Activated naive CD4-positive, alpha-beta T cell (primary cell): ENCODE results near the gene ABHD12.
"Not testable (repeated sequence)": the region's sequence is repeated elsewhere in the genome, so short reads cannot be mapped to it uniquely, and the experiment has no call there.

Experiments used
- DNase-seq, 4 experiments: peaks; one replicate each; lab custom pipeline; 2025; lab: John Stamatoyannopoulos, UW

Gene ABHD12

DNA sequence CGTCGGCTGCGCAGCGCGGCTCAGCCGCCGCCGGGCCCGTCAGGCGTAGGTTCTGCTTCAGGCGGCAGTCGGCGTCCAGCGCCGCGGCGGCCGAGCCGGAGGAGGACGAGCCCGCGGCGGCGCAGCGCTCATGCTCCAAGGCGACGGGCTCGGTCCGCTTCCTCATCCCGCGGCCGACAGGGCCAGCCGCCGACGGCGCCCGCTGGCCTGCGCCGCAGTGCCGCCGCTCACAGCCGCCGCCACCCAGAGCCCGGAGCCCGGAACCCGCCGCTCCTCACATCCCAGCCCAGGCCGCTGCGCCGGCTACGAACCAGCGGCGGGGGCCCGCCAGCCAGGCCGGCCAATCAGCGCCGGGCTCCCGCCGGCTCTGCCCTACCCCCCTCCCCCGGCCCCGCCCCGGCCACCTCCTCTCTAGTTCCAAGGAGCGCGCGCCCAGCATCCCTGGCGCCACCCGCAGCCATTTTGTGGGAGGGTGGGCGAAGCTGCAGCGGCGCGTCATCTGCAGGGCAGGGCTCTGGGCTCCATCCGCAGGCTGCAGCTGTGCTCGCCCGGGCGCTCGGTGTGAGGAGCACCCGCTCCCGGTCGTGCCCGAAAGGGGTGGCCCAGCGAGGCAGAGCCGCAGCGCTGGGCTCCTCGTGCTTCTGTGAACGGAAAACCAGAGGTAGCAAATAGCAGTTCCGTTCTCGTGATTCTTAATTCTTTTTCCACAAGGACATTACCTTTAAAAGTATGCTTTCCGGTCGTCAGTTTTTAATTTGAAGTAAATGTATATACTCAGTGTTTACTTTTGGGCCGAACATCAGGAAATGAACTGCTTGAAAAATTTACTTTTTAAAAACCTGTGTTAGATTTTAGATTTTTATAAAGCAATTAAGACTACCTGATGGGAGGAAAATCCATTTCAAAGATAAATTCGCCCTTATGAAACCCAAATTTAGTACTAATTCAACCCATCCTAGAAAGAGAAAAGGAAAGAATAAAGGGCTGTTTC is at the start of gene ABHD12:
Gene ABHD12 (minus strand): TSS at position 298 of the 991 bp plus-strand sequence. CDS start 132 bp downstream, at position 166.
- peak; percentile 82 to 93 (median 86) for DNase-seq

DNA sequence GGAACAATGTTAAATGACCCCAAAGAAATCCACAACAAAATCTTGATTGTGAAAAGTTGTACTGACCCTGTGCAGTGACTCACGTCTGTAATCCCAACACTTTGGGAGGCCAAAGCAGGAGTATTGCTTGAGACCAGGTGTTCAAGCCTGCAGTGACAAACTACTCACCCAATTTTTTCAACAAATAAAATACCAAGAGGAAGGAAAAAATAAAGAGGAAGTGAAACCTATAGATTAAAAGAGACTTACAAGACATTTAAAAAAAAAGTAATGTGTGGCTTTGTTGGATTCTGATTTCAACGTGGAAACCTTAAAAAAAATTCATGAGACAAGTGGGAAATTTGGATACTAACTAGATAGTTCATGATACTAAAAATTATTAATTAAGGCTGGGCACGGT is 48.7 kb upstream of the ABHD12 start:
- DNase-seq: no peak

- DNase-seq: no peak
These were observed 46.5 kb upstream of the ABHD12 start for GRCh38 chr20:25437153-25437581.

DNA sequence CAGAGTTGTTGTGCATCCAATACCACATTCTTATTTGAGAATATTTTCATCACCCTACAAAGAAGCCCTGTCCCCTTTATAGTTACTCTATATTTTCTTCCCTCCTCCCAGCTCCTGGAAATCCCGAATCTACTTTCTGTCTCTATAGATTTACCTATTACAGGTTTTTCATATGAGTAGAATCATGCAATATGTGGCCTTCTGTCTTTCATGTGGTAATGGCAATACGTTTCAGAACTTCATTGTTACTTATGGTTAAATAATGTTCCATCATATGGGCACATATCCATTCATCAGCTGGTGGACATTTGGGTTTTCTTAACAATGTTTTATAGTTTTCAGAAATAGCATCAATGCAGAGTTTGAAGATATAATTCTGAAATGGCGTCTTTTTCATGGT is 33.9 kb upstream of the ABHD12 start:
- no peak for DNase-seq

- no peak for DNase-seq
These were observed 31.4 kb upstream of the ABHD12 start for GRCh38 chr20:25422032-25422431.

- DNase-seq: no peak
These were observed 30.5 kb upstream of the ABHD12 start for GRCh38 chr20:25421102-25421501.

GRCh38 chr20:25418776-25419175 is 28.1 kb upstream of the ABHD12 start:
- DNase-seq: no peak

DNA sequence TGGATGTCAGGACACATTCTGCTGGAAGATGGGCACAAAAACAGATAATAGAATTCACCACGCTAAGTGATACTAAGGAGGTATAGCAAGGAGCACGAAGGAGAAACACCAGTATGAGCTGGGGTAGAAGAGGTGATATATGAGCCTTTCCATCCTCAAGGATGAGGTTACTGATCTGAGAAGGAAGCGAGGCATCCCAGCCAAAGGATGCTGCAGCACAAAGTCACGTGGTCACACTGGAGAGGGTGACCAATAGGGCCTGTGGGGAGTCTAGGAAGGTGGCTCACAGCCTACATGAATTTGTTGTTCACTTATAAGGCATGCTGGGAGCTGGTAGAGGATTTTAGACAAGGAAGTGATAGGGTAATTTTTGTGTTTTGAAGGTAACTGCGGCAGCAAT is 18.3 kb upstream of the ABHD12 start:
- no peak for DNase-seq

- DNase-seq: no peak
These were observed 17.5 kb upstream of the ABHD12 start for GRCh38 chr20:25408170-25408547.

DNA sequence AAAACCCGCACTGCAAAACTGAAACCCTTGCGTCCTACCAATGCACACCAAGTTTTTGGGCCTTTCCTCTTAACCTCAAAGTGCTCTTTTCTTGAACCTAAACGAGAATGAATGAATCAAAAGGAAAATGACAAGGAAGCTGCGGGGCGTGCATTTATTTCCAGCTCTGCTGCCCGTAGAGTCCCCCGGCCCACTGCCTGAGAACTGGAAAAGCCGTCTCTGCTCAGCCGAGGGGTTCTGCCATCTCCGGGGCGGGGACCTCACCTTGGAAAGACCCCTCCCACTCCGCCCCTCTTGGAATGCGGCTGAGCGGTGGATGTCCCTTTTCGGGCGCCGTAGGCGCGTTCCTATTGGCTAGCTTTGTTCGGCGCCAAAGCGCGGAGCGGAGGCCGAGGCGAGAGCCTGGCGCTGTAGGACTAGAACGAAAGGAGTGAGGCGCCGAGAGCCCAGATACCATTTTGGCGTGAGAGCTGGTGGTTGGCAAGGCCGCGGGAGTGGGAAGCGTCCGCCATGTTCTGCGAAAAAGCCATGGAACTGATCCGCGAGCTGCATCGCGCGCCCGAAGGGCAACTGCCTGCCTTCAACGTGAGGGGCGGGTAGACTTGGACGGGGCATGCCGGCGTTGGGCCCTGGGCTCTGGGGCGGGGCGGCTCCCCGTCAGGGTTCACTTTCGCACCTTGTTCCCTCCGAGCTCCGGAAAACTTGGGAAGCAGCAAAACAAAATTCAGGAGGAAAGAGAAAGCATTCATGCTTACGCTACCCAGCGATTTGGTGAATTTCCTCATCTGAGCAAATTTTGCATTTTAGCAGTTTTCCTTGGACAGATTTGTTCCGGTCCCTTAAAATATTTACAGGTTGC is 16.9 kb upstream of the ABHD12 start, which contains the start of gene GINS1:
Gene GINS1 (plus strand): TSS at position 363 of the 859 bp plus-strand sequence. CDS start 148 bp downstream, at position 511.
- DNase-seq: peak; percentile 33 to 62 (median 54)

- no peak for DNase-seq
These were observed 11.9 kb upstream of the ABHD12 start for GRCh38 chr20:25402583-25402982.

GRCh38 chr20:25400291-25400732 is 9.7 kb upstream of the ABHD12 start:
- not testable (repeated sequence) for DNase-seq

DNA sequence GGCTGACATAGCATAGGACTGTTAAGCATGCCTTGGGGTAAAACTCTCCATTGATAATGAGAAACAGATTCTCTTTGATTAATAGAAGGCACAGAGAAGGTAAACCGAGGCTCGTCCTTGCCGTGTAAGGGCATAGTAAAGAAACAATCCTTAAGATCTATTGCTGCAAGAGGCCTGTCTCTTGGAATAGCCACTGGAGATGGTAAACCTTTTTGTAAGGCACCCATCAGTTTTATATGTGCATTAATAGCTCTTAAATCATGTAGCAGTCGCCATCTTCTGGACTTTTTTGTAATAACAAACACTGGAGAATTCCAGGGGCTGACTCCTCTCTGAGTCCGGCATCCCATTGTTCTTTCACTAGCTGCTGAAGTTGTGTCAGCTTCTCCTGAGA is 8.4 kb upstream of the ABHD12 start:
- DNase-seq: no peak

GRCh38 chr20:25398376-25399036 is 7.9 kb upstream of the ABHD12 start:
- no peak for DNase-seq

GRCh38 chr20:25397821-25398220 is 7.2 kb upstream of the ABHD12 start:
- DNase-seq: no peak

DNA sequence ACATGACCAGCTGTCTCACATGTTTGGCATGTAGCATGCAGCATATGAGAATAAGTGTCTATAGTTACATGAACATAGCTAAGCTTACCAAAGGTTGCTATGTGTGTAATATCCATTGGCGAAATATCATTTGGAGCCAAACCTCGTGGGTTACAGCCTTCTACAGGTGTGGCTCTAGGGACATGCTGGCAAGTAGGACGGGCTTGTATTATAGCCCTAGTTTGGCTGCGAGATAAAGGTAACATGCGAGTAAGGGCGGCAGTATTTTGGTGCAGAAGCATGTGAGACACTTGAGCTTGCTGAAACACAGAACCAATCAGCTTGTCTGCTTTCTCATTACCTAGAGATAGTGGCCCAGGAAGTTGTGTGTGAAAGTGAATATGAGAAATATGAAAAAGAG is 6.5 kb upstream of the ABHD12 start:
- no peak for DNase-seq

- DNase-seq: no peak
These were observed 4.4 kb upstream of the ABHD12 start for GRCh38 chr20:25394996-25395395.

DNA sequence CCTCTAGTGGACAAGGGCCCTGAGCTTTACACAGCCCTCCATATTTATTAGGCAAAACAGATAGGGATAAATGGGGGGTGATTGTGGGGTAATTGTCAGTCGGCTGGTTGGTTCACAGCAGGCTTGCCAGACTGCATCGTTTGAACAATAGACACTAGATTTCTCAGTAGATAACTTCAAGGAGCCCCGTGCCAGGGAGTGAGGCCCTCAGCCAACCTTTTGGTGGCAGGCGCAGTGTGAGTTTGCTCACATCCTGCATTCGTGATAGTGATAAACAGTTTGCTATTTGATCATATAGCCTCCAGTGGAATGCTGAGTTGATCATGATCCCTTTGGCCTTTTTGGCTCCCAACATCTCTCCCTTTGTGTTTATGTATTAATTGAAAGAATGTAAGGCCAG is 3.6 kb upstream of the ABHD12 start:
- no peak for DNase-seq

GRCh38 chr20:25389858-25390537 is 637 bp downstream of the ABHD12 start:
- peak in 1 of 4 experiments; percentile 16 for DNase-seq

GRCh38 chr20:25389401-25389857 is 1.2 kb downstream of the ABHD12 start:
- peak in 1 of 4 experiments; percentile 9 for DNase-seq

DNA sequence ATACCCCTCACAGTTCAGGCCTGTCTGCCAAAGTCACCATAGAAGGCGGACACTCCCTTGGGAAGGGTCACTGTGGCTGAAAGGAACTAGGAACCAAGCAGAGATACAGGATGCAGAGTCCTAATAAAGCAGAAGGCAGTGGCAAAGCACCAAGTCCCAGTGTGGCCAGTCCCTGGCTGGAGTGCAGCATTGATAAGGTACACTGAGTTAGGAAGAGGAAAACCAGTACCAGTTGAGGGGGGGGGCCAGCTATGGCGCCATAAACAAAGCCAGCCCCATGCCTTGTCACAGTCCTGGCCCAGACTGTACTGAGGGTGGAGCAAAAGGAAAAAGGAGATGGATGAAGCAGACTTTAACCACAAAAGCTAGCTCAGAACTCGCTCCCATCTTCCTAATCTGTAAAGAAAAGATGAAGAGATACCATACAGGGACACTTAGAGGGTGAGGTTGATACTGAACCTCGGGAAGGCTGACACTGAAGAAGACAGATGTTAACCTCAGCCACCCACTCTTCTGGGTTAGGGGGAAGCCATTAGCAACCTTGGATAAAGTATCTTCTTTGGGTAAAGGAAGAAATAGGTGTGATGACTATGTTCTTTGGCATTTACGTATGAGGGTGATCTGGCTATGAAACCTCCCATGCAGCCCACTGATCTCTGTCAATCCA is 7.8 kb downstream of the ABHD12 start:
- DNase-seq: no peak
